H1 (cell line): ENCODE results near the gene ENTPD6. TPM values are rescaled to one million over a fixed set of nuclear protein-coding genes. Genes with fewer than 3 reads are reported as not detected.

Source experiments
- CTCF ChIA-PET: fragments of 300-600 bp; sonication (Branson Sonifier 250); formaldehyde crosslinking; loops from one replicate; lab custom pipeline; 2021; ENCODE audit not compliant: partially characterized antibody; lab: Charles Lee
- POLR2A ChIA-PET: fragments of 300-600 bp; sonication (Branson Sonifier 250); formaldehyde crosslinking; loops from one replicate; lab custom pipeline; 2021; ENCODE audit warnings: inconsistent platforms; ENCODE audit not compliant: partially characterized antibody; lab: Charles Lee
- DNase-seq, 2 experiments: peaks; one replicate each; pipeline versions ENCODE4 v3.0.0 to v3.0.0-alpha.2; 2010 to 2022; ENCODE audit warnings: low spot score in 2 of 2, low read depth in 1 of 2, mixed read lengths in 1 of 2
- FAIRE-seq: peaks from 2 replicates; lab custom pipeline; 2011; peaks lifted over from hg19 to GRCh38; lab: Jason Lieb, UNC
- H2AFZ ChIP-seq: 2 replicates; pipeline ENCODE4 v1.8.1; 2012; ENCODE audit warnings: low read length, inconsistent platforms
- H2AK5ac ChIP-seq: 2 replicates; pipeline ENCODE4 v1.6.1; 2013; ENCODE audit warnings: low read depth, low read length
- H2BK120ac ChIP-seq: replicated peaks from 2 replicates; pipeline ENCODE3; 2013; ENCODE audit warnings: low read depth, low read length, inconsistent platforms
- H2BK12ac ChIP-seq: 2 replicates; pipeline ENCODE4 v1.6.1; 2013; ENCODE audit warnings: low read depth, low read length
- H2BK15ac ChIP-seq: 2 replicates; pipeline ENCODE4 v1.6.1; 2013; ENCODE audit warnings: low read length
- H2BK20ac ChIP-seq: 2 replicates; pipeline ENCODE4 v1.6.1; 2013; ENCODE audit warnings: low read length
- H2BK5ac ChIP-seq: 2 replicates; pipeline ENCODE4 v1.6.1; 2013; ENCODE audit warnings: low read depth, low read length
- H3K14ac ChIP-seq: 2 replicates; pipeline ENCODE4 v1.6.1; 2013; ENCODE audit warnings: inconsistent platforms; ENCODE audit not compliant: insufficient read length
- H3K18ac ChIP-seq: 2 replicates; pipeline ENCODE4 v1.6.1; 2013; ENCODE audit warnings: low read length; ENCODE audit errors: extremely low read depth
- H3K23ac ChIP-seq: 2 replicates; pipeline ENCODE4 v1.6.1; 2013; ENCODE audit warnings: inconsistent platforms; ENCODE audit not compliant: insufficient read length
- H3K23me2 ChIP-seq: 2 replicates; pipeline ENCODE4 v1.6.1; 2013; ENCODE audit warnings: low read depth, low read length
- H3K27ac ChIP-seq: 2 replicates; pipeline ENCODE4 v1.6.1; 2011; ENCODE audit warnings: low read depth, low read length, inconsistent platforms
- H3K27me3 ChIP-seq, 4 experiments: replicated peaks in 1 of 4; 1 replicate in 1 of 4; 2 replicates in 3 of 4; pipeline versions ENCODE4 v1.6.1 to v1.8.1; 2011 to 2013; ENCODE audit warnings: low read length in 3 of 4, mild to moderate bottlenecking in 3 of 4, inconsistent platforms in 2 of 4, mixed read lengths in 2 of 4, moderate library complexity in 1 of 4; ENCODE audit not compliant: control insufficient read depth in 3 of 4, insufficient read depth in 3 of 4; ENCODE audit errors: extremely low read depth in 1 of 4
- H3K36me3 ChIP-seq, 4 experiments: 2 replicates each; pipeline versions ENCODE4 v1.6.1 to v1.8.1; 2011 to 2013; ENCODE audit warnings: mild to moderate bottlenecking in 4 of 4, low read length in 3 of 4, moderate library complexity in 2 of 4, control low read depth in 1 of 4, inconsistent platforms in 1 of 4; ENCODE audit not compliant: insufficient read depth in 4 of 4, control insufficient read depth in 2 of 4
- H3K4ac ChIP-seq: replicated peaks from 2 replicates; pipeline ENCODE3; 2013; ENCODE audit warnings: low read length, low read depth, mixed read lengths, inconsistent platforms; ENCODE audit not compliant: insufficient read length
- H3K4me1 ChIP-seq, 4 experiments: replicated peaks in 1 of 4; 1 replicate in 1 of 4; 2 replicates in 3 of 4; pipeline versions ENCODE4 v1.6.1 to v1.8.1; 2011 to 2013; ENCODE audit warnings: low read length in 3 of 4, inconsistent platforms in 2 of 4, mixed read lengths in 1 of 4; ENCODE audit not compliant: insufficient read depth in 4 of 4, control insufficient read depth in 3 of 4
- H3K4me2 ChIP-seq, 2 experiments: 2 replicates each; pipeline versions ENCODE4 v1.6.1 to v1.8.1; 2011 to 2013; ENCODE audit warnings: low read depth in 2 of 2, low read length in 2 of 2, control low read depth in 1 of 2, inconsistent platforms in 1 of 2, mild to moderate bottlenecking in 1 of 2; ENCODE audit not compliant: insufficient read depth in 1 of 2
- H3K4me3 ChIP-seq, 4 experiments: fragments of 200-600, 300-600 bp in 1 of 4; sonication (generic), shearing (Covaris generic), sonication (Bioruptor Twin) in 1 of 4; 2 replicates each; pipeline versions ENCODE4 v1.5.1 to v1.8.1; 2011 to 2016; ENCODE audit warnings: low read length in 4 of 4, low read depth in 3 of 4, control low read depth in 2 of 4, inconsistent platforms in 2 of 4, mild to moderate bottlenecking in 2 of 4, mixed read lengths in 1 of 4, moderate library complexity in 1 of 4; ENCODE audit not compliant: insufficient read depth in 2 of 4; ENCODE audit errors: extremely low read depth in 1 of 4
- H3K56ac ChIP-seq: replicated peaks from 2 replicates; pipeline ENCODE3; 2013; ENCODE audit warnings: low read depth, mild to moderate bottlenecking, mixed read lengths, low read length, inconsistent platforms; ENCODE audit not compliant: insufficient read length
- H3K79me1 ChIP-seq: 2 replicates; pipeline ENCODE4 v1.6.1; 2013; ENCODE audit warnings: low read depth, low read length, control low read depth
- H3K79me2 ChIP-seq, 2 experiments: 2 replicates each; pipeline versions ENCODE4 v1.6.1 to v1.8.1; 2012 to 2013; ENCODE audit warnings: low read length in 2 of 2, mild to moderate bottlenecking in 2 of 2, inconsistent platforms in 1 of 2; ENCODE audit not compliant: insufficient read depth in 2 of 2, control insufficient read depth in 1 of 2
- H3K9ac ChIP-seq, 4 experiments: replicated peaks in 1 of 4; 1 replicate in 1 of 4; 2 replicates in 3 of 4; pipeline versions ENCODE4 v1.6.1 to v1.8.1; 2011 to 2013; ENCODE audit warnings: low read depth in 3 of 4, low read length in 3 of 4, control low read depth in 2 of 4, mild to moderate bottlenecking in 2 of 4, moderate library complexity in 2 of 4, inconsistent platforms in 1 of 4; ENCODE audit errors: extremely low read depth in 1 of 4
- H3K9me3 ChIP-seq, 2 experiments: 2 replicates each; pipeline versions ENCODE4 v1.6.1 to v1.8.1; 2012 to 2013; ENCODE audit warnings: mild to moderate bottlenecking in 2 of 2, moderate library complexity in 2 of 2, control low read depth in 1 of 2, inconsistent platforms in 1 of 2, low read depth in 1 of 2, low read length in 1 of 2, mixed read lengths in 1 of 2; ENCODE audit not compliant: insufficient read depth in 2 of 2
- H4K20me1 ChIP-seq, 2 experiments: replicated peaks in 1 of 2; 2 replicates each; pipeline versions ENCODE3 to v1.8.1; 2011 to 2013; ENCODE audit warnings: inconsistent platforms in 2 of 2, low read length in 2 of 2, mild to moderate bottlenecking in 1 of 2; ENCODE audit not compliant: insufficient read depth in 2 of 2, control insufficient read depth in 1 of 2
- H4K5ac ChIP-seq: 2 replicates; pipeline ENCODE4 v1.6.1; 2013; ENCODE audit warnings: low read length, low read depth, mixed read lengths, inconsistent platforms; ENCODE audit not compliant: insufficient read length
- H4K8ac ChIP-seq: 2 replicates; pipeline ENCODE4 v1.8.0; 2013; ENCODE audit warnings: mild to moderate bottlenecking, moderate library complexity, low read length, inconsistent platforms; ENCODE audit not compliant: insufficient read depth; ENCODE audit errors: extremely low read depth
- H4K91ac ChIP-seq: replicated peaks from 2 replicates; pipeline ENCODE3; 2013; ENCODE audit warnings: low read length, mixed read lengths, inconsistent platforms; ENCODE audit not compliant: insufficient read length
- BRCA1 ChIP-seq: IDR thresholded peaks from 2 replicates; pipeline ENCODE4 v1.6.1; 2012; ENCODE audit warnings: low read depth, low read length, improper control_type of control experiment
- HDAC2 ChIP-seq, 2 experiments: fragments of 300-600 bp in 1 of 2; sonication (generic) in 1 of 2; IDR thresholded peaks; 2 replicates each; pipeline ENCODE4 v1.6.1; 2011 to 2012; ENCODE audit warnings: low read depth in 2 of 2, low read length in 2 of 2, mild to moderate bottlenecking in 2 of 2, moderate library complexity in 2 of 2, borderline replicate concordance in 1 of 2, inconsistent platforms in 1 of 2
- KDM5A ChIP-seq: fragments of 200-600 bp; IDR thresholded peaks from 2 replicates; pipeline ENCODE4 v1.7.1; 2012; ENCODE audit warnings: mild to moderate bottlenecking, low read length, inconsistent platforms, mixed read lengths
- RAD21 ChIP-seq, 2 experiments: IDR thresholded peaks in 1 of 2; conservative IDR thresholded peaks in 1 of 2; 2 replicates each; pipeline ENCODE4 v1.6.1; 2011; ENCODE audit warnings: low read depth in 2 of 2, low read length in 2 of 2, improper control_type of control experiment in 1 of 2, inconsistent platforms in 1 of 2, mild to moderate bottlenecking in 1 of 2, moderate library complexity in 1 of 2
- RXRA ChIP-seq: IDR thresholded peaks from 2 replicates; pipeline ENCODE4 v1.6.1; 2011; ENCODE audit warnings: low read depth, mild to moderate bottlenecking, low read length, moderate library complexity; ENCODE audit not compliant: insufficient read depth
- WGBS, 2 experiments: shearing (Covaris generic) in 1 of 2; methylation state at CpG; one replicate each; pipeline versions ENCODE4 v1.1.6 to v1.1.7; 2013 to 2015; ENCODE audit warnings: low lambda C conversion rate in 2 of 2, mixed read lengths in 2 of 2, inconsistent platforms in 1 of 2, low coverage in 1 of 2, missing lambda C conversion rate in 1 of 2; ENCODE audit not compliant: insufficient replicate concordance in 2 of 2, insufficient coverage in 1 of 2, insufficient read length in 1 of 2; ENCODE audit errors: extremely low coverage in 1 of 2, missing lambda C conversion rate in 1 of 2; 5-methylcytosine and 5-hydroxymethylcytosine counted together
- polyA plus RNA-seq, 7 experiments: library from polyadenylated mRNA; depleted of rRNA in 3 of 7; stranded (reverse) in 5 of 7; unstranded in 2 of 7; fragments of >200 nt in 5 of 7; fragments of 200-250 nt in 2 of 7; gene quantifications; 1 replicate in 5 of 7; 2 replicates in 1 of 7; 4 replicates in 1 of 7; pipeline versions ENCODE4 v1.2.1 to v1.2.3, GENCODE V29; 2011 to 2013; ENCODE audit warnings: missing spikeins in 2 of 7, mixed read lengths in 2 of 7
- total RNA-seq: library from RNA; stranded (reverse); fragmentation: NEBNext Ultra II Directional; extraction: Animal tissue kit (Norgen Biotek cat#: 25700); gene quantifications from 2 replicates; pipeline ENCODE4 v1.2.1, GENCODE V29; 2021

Gene ENTPD6
- total and polyA plus RNA-seq, 2 of the 8 experiments (the other 6 are each of a cell fraction or from before 2014, with no cell fraction given): 47.8 to 57.3 TPM

DNA sequence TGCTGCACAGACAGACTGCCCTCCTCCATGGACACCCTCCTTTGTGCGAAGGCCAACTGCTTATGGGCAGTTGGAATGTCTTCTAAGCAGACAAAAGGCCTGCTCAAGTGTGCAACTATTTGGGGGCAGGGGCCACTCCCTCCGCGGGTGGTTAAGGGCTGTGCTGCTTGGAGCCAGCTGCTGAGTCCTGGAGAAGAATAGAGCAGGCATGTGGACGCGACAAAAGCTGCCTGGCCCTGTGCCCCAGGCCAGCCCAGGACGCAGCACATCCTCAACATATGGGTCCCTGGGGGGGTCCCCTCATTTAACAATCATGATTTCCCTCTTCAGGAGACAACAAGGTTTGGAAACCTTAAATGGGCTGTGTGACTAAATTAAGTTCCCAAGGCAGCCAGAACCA, 45.5 kb upstream of the ENTPD6 start:
- H3K4ac ChIP-seq: no peak overlapping the region
- no peaks in the 10 kb centered on the region for H4K20me1 ChIP-seq
- H2BK120ac ChIP-seq: no peak overlapping the region
- no peaks in the 10 kb centered on the region for H3K79me2 ChIP-seq
- H2BK15ac ChIP-seq: no peak overlapping the region
- H2AK5ac ChIP-seq: no peak overlapping the region
- H3K4me3 ChIP-seq: no peak overlapping the region
- H2BK20ac ChIP-seq: no peak overlapping the region
- H2BK12ac ChIP-seq: no peak overlapping the region
- H3K23me2 ChIP-seq: no peaks in the 10 kb centered on the region
- H3K79me1 ChIP-seq: no peaks in the 10 kb centered on the region
- no peak for FAIRE-seq
- H3K9ac ChIP-seq: no peak overlapping the region
- H3K4me1 ChIP-seq: peaks cover 0 to 2% (median 0%) of the 10 kb centered on the region in 4 experiments; a peak in 3 of 7 replicates
- WGBS, 2 experiments: 94% methylated on average over 6 of the region's 6 CpGs; no CpG with 5 or more reads in 1 of the 2 experiments
- H4K5ac ChIP-seq: no peak overlapping the region
- no peak overlapping the region for H4K91ac ChIP-seq
- no peak overlapping the region for H4K8ac ChIP-seq
- ChIA-PET POLR2A (no interaction called here), CTCF (interaction anchor here (1.3 kb wide), 2 partner anchors 29 to 199 kb away, joined by 3 to 5 read pairs; no protein-coding TSS in a partner anchor)
- no peak overlapping the region for H3K14ac ChIP-seq
- H2AFZ ChIP-seq: no peak overlapping the region
- H3K36me3 ChIP-seq: no peaks in the 10 kb centered on the region
- TF ChIP-seq HDAC2 (IDR thresholded peaks at IDR 0.05; ENCODE audit: borderline replicate concordance in 1 of 2, low read depth in 2 of 2, low read length in 2 of 2) (no peak), KDM5A (no peak), RXRA (no peak), BRCA1 (no peak), RAD21 (IDR thresholded peaks at IDR 0.05 in 1 of 2, conservative IDR thresholded peaks at IDR 0.05 in 1 of 2; ENCODE audit: low read depth in 2 of 2, low read length in 2 of 2) (no peak)
- H3K27me3 ChIP-seq: peaks cover 8 to 36% (median 32%) of the 10 kb centered on the region in 4 experiments
- H3K23ac ChIP-seq: no peak overlapping the region
- H3K18ac ChIP-seq: no peak overlapping the region
- no peak overlapping the region for H3K56ac ChIP-seq
- H3K27ac ChIP-seq: no peak overlapping the region
- H2BK5ac ChIP-seq: no peak overlapping the region
- no peak for DNase-seq
- no peaks in the 10 kb centered on the region; a peak in 1 of 4 replicates for H3K9me3 ChIP-seq
- H3K4me2 ChIP-seq: no peak overlapping the region
